ENCODE measurements around the gene PRDM16.
"Not testable (repeated sequence)": the region's sequence is repeated elsewhere in the genome, so short reads cannot be mapped to it uniquely, and the experiment has no call there.

The PRDM16 gene

GRCh38 chr1:3079381-3080052 is 10.5 kb downstream of the PRDM16 start:
- in situ Hi-C loops (cut with HindIII; ENCODE audit: low sequenced_read_pairs) = loop anchor here (10.0 kb wide), 2 partner anchors 305 to 655 kb away; no protein-coding TSS in a partner anchor

DNA sequence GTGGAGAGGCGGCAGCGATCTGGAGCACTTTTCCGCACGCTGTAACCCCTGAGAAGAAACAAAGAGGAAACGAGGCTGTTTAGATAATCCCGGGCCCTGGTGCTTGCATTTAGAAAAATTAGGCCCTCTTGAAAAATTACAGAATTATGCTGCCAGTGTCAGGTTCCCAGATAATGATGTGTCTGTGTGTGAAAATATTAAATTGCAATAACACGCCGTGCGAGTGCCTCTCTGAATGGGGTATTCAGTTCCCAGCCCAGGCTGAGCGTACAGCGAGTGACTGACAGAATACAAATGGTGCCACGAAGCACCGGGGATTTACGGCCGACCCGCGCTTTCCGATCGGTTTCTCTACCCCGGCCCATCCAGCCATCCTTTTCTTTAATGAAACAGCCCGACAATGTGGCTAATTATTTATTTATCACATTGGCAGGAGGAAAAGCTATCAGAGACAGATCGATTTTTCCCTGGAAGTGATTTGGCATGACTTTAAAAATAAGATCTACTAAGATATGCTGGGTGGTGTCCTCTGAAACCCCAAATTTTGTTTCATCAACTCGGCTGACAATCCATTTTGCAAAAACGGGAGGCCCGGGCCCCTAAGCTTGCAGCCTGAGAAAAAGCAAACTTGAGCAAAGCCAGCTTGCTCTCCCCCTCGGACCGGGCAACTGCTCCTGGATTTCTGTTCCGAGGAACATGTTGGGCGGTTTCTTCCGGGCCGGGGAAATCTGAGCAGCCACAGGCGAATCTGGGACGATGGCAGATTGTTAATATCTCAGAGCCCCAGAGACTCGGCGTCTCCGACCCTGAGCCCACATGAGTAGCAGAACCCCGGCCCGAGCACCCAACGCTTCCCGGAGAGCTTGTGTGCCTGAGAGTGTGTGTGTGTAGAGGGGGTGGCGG is 11.3 kb downstream of the PRDM16 start:
- in situ Hi-C loops (cut with HindIII; ENCODE audit: low sequenced_read_pairs) = no loop called here

- in situ Hi-C loops (cut with HindIII; ENCODE audit: low sequenced_read_pairs) = no loop called here
Measured at GRCh38 chr1:3081171-3081683, 12.2 kb downstream of the PRDM16 start.

DNA sequence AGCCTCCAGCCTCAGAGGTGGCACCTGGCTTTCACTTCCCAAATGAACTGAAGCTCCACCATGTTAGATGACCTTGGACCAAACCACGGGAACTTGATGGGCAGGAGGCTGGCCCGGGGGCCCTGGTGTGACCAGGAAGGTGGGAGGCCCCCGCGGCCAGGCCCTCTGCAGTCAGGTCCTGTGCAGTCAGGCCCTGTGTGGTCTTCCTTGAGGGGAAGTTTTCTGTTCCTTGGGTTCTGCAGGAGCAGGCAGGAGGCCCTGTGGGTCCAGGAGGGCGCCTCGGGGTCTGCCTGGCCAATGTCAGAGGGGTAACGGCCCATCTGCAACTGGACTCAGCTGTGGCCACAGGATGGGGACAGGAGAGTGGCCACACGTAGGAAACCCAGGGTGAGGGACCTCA is 13.0 kb downstream of the PRDM16 start:
- in situ Hi-C loops (cut with HindIII; ENCODE audit: low sequenced_read_pairs) = no loop called here

DNA sequence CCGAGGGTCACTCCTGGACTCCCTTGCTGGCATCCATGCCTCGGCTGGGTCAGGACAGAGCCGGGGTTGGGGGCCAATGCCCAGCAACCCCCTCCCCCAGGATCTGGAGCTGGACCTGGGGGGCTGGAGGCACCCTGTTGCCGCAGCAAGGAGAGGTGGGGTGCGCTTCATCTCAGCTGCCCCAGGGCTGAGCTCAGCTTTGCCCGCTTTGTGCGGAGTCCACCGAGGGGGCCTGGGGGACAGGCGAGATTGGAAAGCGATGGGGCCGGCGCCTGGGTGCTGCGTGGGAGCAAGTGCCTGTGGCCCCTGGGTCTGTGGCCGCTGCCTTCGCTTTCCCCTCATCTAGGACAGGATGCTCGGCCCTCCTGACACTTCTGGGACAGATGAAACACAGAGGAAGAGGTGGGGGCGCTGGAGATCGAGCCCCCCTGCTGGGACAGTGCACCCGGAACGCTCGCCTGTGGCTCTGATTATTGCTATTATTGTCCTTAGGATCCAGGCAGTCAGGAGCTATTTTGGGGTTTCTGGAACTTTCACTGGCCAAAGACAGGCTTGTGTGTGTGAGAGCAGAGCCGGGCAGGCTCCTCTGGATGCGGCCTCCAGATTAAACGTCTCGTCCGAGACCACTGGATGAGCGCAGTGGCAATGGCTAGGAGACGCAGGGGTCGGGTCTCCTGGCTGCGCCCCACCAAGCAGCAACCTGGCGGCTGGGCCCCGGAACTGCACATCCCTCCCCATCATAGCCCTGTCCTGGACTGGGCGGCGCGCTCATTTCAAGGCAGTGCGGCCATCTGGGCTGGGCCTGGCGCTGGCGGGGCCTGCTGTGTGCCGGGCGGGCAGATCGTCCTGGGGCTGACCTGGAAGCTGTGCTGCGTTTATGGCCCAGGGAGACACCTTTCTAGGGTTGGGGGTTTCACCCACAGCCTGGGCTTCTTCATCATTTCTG is 13.8 kb downstream of the PRDM16 start:
- in situ Hi-C loops (cut with HindIII; ENCODE audit: low sequenced_read_pairs) = no loop called here

GRCh38 chr1:3084154-3084553 is 15.2 kb downstream of the PRDM16 start:
- in situ Hi-C loops (cut with HindIII; ENCODE audit: low sequenced_read_pairs) = no loop called here

DNA sequence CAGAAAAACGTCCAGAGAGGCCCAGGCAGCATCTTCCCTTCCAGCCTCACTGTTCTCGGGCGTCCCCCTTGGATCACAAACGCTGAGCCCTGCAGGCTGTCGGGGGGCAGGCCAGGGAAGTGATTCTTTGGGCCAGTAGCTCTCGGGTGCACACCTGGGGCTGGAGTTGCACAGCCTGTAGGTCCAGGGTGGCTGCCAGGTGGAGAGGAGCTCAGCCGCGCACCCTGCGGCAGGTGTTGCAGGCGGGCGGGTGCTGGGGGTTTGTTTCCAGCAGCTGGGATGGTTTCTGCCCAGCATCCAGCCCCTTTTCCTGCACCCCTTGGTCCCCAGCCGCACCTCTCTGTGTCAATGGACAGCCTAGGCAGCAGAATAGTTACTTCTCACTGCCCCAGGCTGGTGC is 15.7 kb downstream of the PRDM16 start:
- in situ Hi-C loops (cut with HindIII; ENCODE audit: low sequenced_read_pairs) = no loop called here

GRCh38 chr1:3085721-3086120 is 16.7 kb downstream of the PRDM16 start:
- in situ Hi-C loops (cut with HindIII; ENCODE audit: low sequenced_read_pairs) = no loop called here

GRCh38 chr1:3086272-3086974 is 17.4 kb downstream of the PRDM16 start:
- in situ Hi-C loops (cut with HindIII; ENCODE audit: low sequenced_read_pairs) = no loop called here

GRCh38 chr1:3087049-3087448 is 18.0 kb downstream of the PRDM16 start:
- in situ Hi-C loops (cut with HindIII; ENCODE audit: low sequenced_read_pairs) = no loop called here

DNA sequence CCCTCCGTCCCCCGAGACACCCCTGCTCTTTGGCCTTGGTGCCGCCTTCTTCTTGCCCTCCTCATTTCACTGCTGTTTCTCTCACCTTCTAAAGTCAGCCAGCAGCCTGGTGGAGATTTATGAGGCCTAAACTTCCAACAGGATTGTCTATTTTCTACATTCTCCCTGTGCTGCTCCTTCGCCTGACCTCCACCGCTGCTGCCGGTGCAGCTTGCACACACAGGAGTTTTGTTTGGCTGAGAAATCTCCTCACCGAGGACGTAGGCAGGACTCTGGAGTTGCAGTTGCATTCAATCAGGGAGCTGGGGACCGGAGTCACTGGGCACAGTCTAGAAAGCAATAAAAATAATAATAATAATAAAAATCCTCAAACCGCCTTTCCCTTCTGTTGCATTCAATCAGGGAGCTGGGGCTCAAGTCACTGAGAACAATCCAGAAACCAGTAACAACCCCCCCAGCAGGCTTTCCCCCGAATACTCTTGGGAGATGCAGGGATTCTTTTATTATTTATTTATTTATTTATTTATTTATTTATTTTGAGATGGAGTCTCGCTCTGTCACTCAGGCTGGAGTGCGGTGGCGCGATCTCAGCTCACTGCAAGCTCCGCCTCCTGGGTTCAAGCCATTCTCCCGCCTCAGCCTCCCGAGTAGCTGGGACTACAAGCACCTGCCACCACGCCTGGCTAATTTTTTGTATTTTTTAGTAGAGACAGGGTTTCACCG is 19.1 kb downstream of the PRDM16 start:
- in situ Hi-C loops (cut with HindIII; ENCODE audit: low sequenced_read_pairs) = not testable (repeated sequence)

DNA sequence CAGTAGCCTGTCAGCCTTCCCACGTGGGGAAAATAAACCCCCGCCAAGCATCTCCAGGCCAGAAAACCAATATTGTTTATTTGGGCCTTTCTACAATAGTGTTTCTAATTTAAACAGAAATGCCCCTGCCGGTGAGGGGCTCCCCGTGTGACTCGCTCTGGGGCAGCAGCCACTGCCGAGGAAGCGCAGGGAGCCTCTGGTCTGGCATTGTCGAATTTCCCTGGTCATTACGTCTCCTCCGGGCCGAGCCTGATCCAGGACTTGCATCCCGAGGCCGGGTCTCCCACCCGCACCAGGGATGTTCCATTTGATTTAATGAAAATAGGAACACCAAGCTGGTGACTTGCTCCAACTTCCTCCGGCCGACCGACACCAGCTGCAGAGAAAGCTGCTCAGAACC is 20.5 kb downstream of the PRDM16 start:
- in situ Hi-C loops (cut with HindIII; ENCODE audit: low sequenced_read_pairs) = no loop called here

DNA sequence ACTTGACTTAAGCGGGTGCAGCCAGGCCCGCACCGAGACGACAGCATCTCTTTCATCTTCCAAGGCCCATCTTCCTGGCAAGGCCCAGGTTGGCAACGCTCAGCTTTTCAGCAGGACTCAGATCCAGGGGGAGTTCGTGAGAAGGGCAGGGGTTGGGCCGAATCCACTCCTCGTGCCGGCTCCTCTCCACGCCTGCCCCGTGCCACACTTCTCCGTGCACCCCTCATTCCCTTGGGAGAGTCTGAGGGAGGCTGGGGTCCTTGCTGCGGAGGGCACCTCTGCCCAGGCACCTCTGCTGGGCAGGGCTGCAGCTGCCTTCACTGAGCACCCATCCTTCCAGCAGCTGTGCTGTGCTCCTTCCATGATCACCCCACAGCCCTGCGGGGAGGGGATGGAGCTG is 22.3 kb downstream of the PRDM16 start:
- in situ Hi-C loops (cut with HindIII; ENCODE audit: low sequenced_read_pairs) = no loop called here

- in situ Hi-C loops (cut with HindIII; ENCODE audit: low sequenced_read_pairs) = no loop called here
Measured at GRCh38 chr1:3092530-3092929, 23.5 kb downstream of the PRDM16 start.

- in situ Hi-C loops (cut with HindIII; ENCODE audit: low sequenced_read_pairs) = no loop called here
Measured at GRCh38 chr1:3093898-3094626, 25.1 kb downstream of the PRDM16 start.

- in situ Hi-C loops (cut with HindIII; ENCODE audit: low sequenced_read_pairs) = no loop called here
Measured at GRCh38 chr1:3094863-3095780, 26.1 kb downstream of the PRDM16 start.

- in situ Hi-C loops (cut with HindIII; ENCODE audit: low sequenced_read_pairs) = no loop called here
Measured at GRCh38 chr1:3096345-3096744, 27.3 kb downstream of the PRDM16 start.

DNA sequence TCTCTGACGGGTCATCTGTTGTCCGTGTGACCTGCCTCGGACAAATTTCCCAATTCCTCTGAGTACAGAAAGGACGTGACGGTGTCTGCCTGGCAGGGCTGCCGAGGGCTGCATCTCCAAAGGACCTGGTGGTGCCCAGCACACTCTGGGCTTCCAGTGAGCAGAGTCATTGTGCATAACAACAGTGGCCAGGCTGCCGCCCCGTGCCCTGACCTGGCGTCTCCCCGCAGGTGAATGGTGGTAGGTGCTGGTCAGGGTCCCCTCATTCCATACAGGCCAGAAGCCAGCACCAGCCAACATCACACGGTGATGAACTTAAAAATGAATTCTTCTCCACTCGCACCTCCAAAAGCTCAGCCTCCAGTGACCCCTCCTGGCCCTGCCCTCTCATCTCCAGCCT is 28.2 kb downstream of the PRDM16 start:
- in situ Hi-C loops (cut with HindIII; ENCODE audit: low sequenced_read_pairs) = no loop called here
